Stomach (tissue), 9 donors: ENCODE results near the gene MRPS12. TPM values are rescaled to one million over a fixed set of nuclear protein-coding genes. Genes with fewer than 3 reads are reported as not detected.

ENCODE experiments used
- DNase-seq, 2 donors: peaks; one replicate each; pipeline versions ENCODE4 v3.0.0 to v3.0.0-alpha.2; 2013 to 2019
- H3K27ac ChIP-seq, 5 donors: fragments of 200-600 bp in 4 of 5; sonication (generic) in 4 of 5; one replicate each; pipeline ENCODE4 v1.5.1; 2013 to 2019; ENCODE audit warnings: mild to moderate bottlenecking in 1 of 5, moderate library complexity in 1 of 5
- H3K27me3 ChIP-seq, 3 donors: fragments of 200-600 bp; sonication (generic); one replicate each; pipeline ENCODE4 v1.5.1; 2017 to 2019; ENCODE audit warnings: mixed run types in 1 of 3
- H3K36me3 ChIP-seq, 4 donors: fragments of 200-600 bp; sonication (generic); 1 replicate in 3 of 4; 2 replicates in 1 of 4; pipeline ENCODE4 v1.5.1; 2016 to 2019
- H3K4me1 ChIP-seq, 4 donors: fragments of 200-600 bp; sonication (generic); one replicate each; pipeline ENCODE4 v1.5.1; 2016 to 2019
- H3K4me3 ChIP-seq, 4 donors: fragments of 200-600 bp; sonication (generic) in 3 of 4; one replicate each; pipeline ENCODE4 v1.5.1; 2016 to 2019; ENCODE audit warnings: mild to moderate bottlenecking in 1 of 4
- H3K9me3 ChIP-seq, 4 donors: fragments of 200-600 bp; sonication (generic); one replicate each; pipeline ENCODE4 v1.5.1; 2016 to 2019
- CTCF ChIP-seq, 7 experiments: fragments of 450-650 bp in 4 of 7; fragments of 200-600 bp in 3 of 7; sonication (generic) in 3 of 7; IDR thresholded peaks; one replicate each; pipeline ENCODE4 v1.5.1; 2016 to 2019; ENCODE audit warnings: antibody characterized with exemption in 7 of 7, control low read depth in 2 of 7, mild to moderate bottlenecking in 1 of 7
- EP300 ChIP-seq: sonication (generic); formaldehyde crosslinking; IDR thresholded peaks from one replicate; pipeline ENCODE4 v1.6.1; 2017; ENCODE audit warnings: antibody characterized with exemption
- POLR2A ChIP-seq, 4 donors: fragments of 450-650 bp; IDR thresholded peaks; one replicate each; pipeline ENCODE4 v1.6.1; 2016; ENCODE audit warnings: antibody characterized with exemption in 4 of 4, control low read depth in 2 of 4, mild to moderate bottlenecking in 1 of 4, moderate library complexity in 1 of 4
- POLR2AphosphoS5 ChIP-seq, 3 donors: sonication (generic); formaldehyde crosslinking; IDR thresholded peaks; one replicate each; pipeline ENCODE4 v1.6.1; 2016; ENCODE audit warnings: antibody characterized with exemption in 3 of 3
- WGBS, 5 donors: extraction: QIAGEN DNeasy Blood & Tissue Kit in 3 of 5; methylation state at CpG; one replicate each; pipeline versions ENCODE4 v1.1.5 to v1.1.7; 2013 to 2018; 5-methylcytosine and 5-hydroxymethylcytosine counted together
- intact Hi-C: fragments of 100-400 bp; cut with DNase I; formaldehyde crosslinking; loops from one replicate; pipeline ENCODE4 v1.15.1; 2023; ENCODE audit warnings: low total_unique reads
- polyA plus RNA-seq, 3 donors: library from polyadenylated mRNA; stranded (reverse); fragments of 200-250 nt; gene quantifications; one replicate each; pipeline ENCODE4 v1.2.3, GENCODE V29; 2013
- total RNA-seq, 5 donors: library from RNA; depleted of rRNA; stranded (reverse); fragments of >200 nt; gene quantifications; one replicate each; pipeline versions ENCODE4 v1.1.0 to v1.2.3, GENCODE V29; 2014 to 2016
- donor health status: healthy with polysubstance abuse.
- donor health status: Bipolar disorder and iron deficiency.
- donor health status: healthy.

Gene MRPS12
- total and polyA plus RNA-seq, 8 donors, result 3.8 to 73.1 (median 34.6) TPM

- no peak for DNase-seq
- TF ChIP-seq CTCF (IDR thresholded peaks at IDR 0.05), result no peak
- no peak for TF ChIP-seq POLR2AphosphoS5 (IDR thresholded peaks at IDR 0.05)
- no peak for TF ChIP-seq EP300
- TF ChIP-seq POLR2A (IDR thresholded peaks at IDR 0.05), result no peak
- H3K36me3 ChIP-seq, result peaks cover 33 to 55% (median 49%) of the 10 kb centered on the region in 4 donors
- WGBS, 5 donors, result 95 to 100% (median 99%) methylated on average over 1 to 4 of the region's 4 CpGs
- no peak overlapping the region for H3K4me3 ChIP-seq
- no peaks in the 10 kb centered on the region for H3K9me3 ChIP-seq
- peaks cover 5 to 16% (median 12%) of the 10 kb centered on the region in 4 donors for H3K4me1 ChIP-seq
- no peak overlapping the region for H3K27ac ChIP-seq
- intact Hi-C loops, result no loop called here
- H3K27me3 ChIP-seq, result no peaks in the 10 kb centered on the region
These were observed 25.1 kb upstream of the MRPS12 start for GRCh38 chr19:38905620-38906019.

- DNase-seq, result no peak
- no peaks in the 10 kb centered on the region for H3K9me3 ChIP-seq
- H3K27ac ChIP-seq, result no peak overlapping the region
- peaks cover 0 to 12% (median under 1%) of the 10 kb centered on the region in 4 donors for H3K4me1 ChIP-seq
- TF ChIP-seq POLR2A (IDR thresholded peaks at IDR 0.05) (no peak), EP300 (no peak), CTCF (IDR thresholded peaks at IDR 0.05) (no peak), POLR2AphosphoS5 (IDR thresholded peaks at IDR 0.05) (no peak)
- 88 to 97% (median 94%) methylated on average over 21 to 29 of the region's 29 CpGs for WGBS, 5 donors
- H3K4me3 ChIP-seq, result no peak overlapping the region
- intact Hi-C loops, result no loop called here
- H3K27me3 ChIP-seq, result peaks cover 0 to 15% (median 11%) of the 10 kb centered on the region in 3 donors
- H3K36me3 ChIP-seq, result peaks cover 33 to 55% (median 49%) of the 10 kb centered on the region in 4 donors
These were observed 23.5 kb upstream of the MRPS12 start for GRCh38 chr19:38907227-38907626.

GRCh38 chr19:38907670-38908069 is 23.1 kb upstream of the MRPS12 start:
- TF ChIP-seq CTCF (IDR thresholded peaks at IDR 0.05), result no peak
- TF ChIP-seq POLR2AphosphoS5 (IDR thresholded peaks at IDR 0.05), result no peak
- no peak for TF ChIP-seq EP300
- TF ChIP-seq POLR2A (IDR thresholded peaks at IDR 0.05), result no peak
- Histone ChIP-seq H3K36me3 (peaks cover 33 to 55% (median 49%) of the 10 kb centered on the region in 4 donors), H3K27ac (no peak overlapping the region), H3K27me3 (peaks cover 0 to 18% (median 12%) of the 10 kb centered on the region in 3 donors), H3K9me3 (no peaks in the 10 kb centered on the region), H3K4me3 (no peak overlapping the region), H3K4me1 (peaks cover 0 to 12% (median 0%) of the 10 kb centered on the region in 4 donors)
- intact Hi-C loops, result no loop called here
- DNase-seq, result no peak
- 93 to 97% (median 96%) methylated on average over 12 of the region's 12 CpGs for WGBS, 5 donors

- H3K27ac ChIP-seq, result no peak overlapping the region
- H3K36me3 ChIP-seq, result peaks cover 33 to 52% (median 49%) of the 10 kb centered on the region in 4 donors
- H3K4me1 ChIP-seq, result peaks cover 0 to 6% (median 0%) of the 10 kb centered on the region in 4 donors
- H3K4me3 ChIP-seq, result no peak overlapping the region
- intact Hi-C loops, result no loop called here
- peaks cover 0 to 18% (median 12%) of the 10 kb centered on the region in 3 donors for H3K27me3 ChIP-seq
- WGBS, 5 donors, result 58 to 73% (median 71%) methylated on average over 8 to 10 of the region's 10 CpGs
- DNase-seq, result no peak
- TF ChIP-seq POLR2AphosphoS5 (IDR thresholded peaks at IDR 0.05) (no peak), CTCF (IDR thresholded peaks at IDR 0.05) (no peak)
- H3K9me3 ChIP-seq, result no peaks in the 10 kb centered on the region
These were observed 21.8 kb upstream of the MRPS12 start for GRCh38 chr19:38908911-38909310.
